EH (cell line): ENCODE measurements around the gene GNAZ.
A peak's percentile ranks its signal among the peaks of the same experiment; 100 is the strongest.
"Not testable (repeated sequence)": the region's sequence is repeated elsewhere in the genome, so short reads cannot be mapped to it uniquely, and the experiment has no call there.

ENCODE experiments used
- DNase-seq: peaks from one replicate; pipeline ENCODE4 v3.0.0-alpha.2; 2015; ENCODE audit warnings: low read depth

Gene GNAZ

DNA sequence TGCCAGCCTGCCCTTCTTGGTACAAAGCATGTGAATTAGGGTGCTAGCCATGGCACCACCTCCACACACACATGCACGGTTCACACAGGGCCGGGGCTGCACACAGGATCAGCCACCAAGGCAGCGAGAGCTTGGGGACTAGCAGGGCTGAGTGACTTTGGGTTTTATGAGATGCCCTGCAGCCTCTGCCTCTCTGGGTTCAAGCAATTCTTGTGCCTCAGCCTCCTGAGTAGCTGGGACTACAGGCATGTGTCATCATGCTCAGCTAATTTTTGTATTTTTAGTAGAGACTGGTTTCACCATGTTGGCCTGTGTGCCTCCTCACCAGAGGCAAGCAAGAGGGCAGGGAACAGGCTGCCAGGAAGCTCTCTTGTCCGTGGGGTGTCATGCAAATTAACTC lies 66.7 kb downstream of the GNAZ start:
- DNase-seq, result not testable (repeated sequence)

DNA sequence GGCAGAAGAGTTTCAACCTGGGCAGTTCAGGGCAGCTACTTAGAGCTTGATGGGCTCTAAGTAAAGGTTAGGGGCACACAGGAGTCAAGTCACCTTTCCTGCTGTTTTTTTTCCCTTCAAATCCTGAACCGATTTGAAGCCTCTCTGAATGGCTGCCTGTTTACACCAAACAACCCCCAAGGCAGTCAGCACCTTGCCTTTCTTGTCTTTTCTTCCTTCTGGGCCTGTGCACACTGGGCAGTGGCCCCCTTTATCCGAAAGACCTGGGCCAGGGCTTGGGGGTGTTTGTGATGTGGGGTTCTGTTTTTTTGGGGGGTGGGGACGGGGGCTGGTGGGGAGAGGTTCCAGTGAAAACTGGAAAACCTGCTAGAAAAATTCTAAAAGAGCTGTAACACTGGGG lies 67.1 kb downstream of the GNAZ start:
- DNase-seq, result no peak

DNA sequence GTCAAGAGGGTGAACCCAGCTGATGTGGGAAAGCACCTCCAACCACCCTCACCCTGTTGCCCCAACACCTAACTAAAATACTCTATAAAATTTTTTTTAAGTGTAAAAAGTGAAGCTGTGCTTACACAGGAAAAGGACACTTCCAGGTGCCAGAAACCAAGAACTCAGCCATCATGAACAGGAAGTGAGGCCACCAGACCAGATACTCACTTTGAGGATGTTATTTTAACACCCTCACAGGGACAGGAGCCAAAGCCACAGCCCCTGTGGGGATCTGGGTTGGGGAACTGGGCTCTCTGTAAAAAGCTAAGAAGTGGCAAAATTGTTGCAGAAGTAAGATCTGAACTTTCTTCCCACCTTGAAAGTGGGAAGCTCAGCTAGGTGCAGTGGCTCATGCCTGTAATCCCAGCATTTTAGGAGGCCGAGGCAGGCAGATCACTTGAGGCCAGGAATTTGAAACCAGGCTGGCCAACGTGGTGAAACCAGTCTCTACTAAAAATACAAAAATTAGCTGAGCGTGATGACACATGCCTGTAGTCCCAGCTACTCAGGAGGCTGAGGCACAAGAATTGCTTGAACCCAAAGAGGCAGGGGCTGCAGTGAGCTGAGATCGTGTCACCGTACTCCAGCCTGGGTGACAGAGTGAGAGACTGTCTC lies 67.7 kb downstream of the GNAZ start:
- peak; percentile 58 for DNase-seq

DNA sequence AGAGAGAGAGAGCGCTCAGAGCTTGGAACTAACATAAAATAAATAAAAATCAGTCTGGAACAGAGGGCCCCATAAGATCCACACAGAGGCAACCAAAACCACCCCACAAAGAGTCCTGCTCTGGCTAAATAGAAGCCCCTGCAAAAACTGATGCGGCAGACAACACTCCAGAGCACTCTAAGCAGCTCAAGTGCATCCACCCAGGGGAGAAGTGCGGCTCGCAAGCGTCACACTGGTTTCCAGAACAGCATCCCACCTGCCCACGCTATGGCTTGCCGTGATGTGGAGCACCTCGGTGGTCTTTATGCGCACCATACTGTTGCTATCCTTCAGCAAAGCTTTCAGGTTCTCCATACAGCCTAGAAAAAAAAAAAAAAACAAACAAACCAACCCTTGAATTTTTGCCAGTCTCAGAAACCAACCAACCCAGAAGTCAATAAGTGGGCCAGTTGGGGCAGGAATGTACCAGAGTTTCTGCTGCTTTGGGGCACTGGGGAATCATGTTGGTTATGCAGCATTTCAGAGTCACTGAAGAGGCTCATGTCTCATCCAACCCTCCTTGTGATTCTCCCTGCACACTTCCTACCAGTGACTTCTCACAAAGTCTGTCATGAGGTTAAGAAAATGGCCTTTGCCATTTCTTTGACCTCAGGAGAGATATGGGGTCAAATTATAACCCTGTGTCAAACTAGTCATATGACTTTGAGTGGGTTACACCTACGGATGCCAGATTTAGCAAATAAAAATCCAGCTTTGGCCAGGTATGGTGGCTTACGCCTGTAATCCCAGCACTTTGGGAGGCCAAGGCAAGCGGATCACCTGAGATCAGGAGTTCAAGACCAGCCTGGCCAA lies 68.5 kb downstream of the GNAZ start:
- DNase-seq, result no peak

DNA sequence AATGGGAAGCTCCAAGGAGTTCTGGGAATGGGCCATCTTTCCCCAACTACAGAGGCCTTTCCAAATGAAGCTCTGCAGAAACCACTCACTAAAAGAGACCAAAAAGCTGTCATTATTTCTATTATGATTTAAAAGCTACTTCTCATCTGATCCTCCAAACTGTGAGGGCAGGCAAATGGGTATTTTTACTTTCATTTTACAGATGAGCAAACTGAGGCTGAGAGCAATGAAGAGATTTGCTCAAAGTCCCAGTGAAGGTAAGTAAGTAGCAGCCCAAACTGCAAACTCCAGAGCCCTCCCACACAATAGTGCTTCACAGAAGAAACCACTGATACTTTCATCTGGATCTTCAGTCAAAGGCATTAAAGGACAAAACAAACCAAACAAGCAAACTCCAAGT lies 70.1 kb downstream of the GNAZ start:
- DNase-seq, result no peak

DNA sequence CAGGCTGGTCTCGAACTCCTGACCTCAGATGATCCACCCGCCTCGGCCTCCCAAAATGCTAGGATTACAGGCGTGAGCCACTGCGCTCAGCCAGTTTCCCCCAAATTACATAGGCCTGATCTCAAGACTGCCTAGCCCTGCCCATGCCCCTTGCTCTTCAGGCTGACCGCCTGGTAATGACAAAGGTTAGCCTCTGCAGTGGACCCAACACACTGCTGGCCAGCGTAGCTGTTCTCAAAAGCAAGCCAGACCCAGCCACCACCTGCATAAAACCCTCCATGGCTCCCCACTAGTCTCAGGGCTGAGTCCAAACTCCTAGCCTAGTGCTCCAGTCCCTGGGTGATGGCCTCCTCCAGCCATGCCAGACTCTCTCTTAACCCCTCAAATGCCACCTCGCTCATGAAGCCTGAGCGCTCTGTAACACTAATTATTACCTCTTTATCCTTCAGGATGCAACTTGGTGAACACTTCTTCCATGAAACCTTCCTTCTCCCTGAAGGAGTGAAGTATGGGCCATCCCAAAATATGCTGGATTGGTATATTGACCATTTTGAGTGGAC lies 72.3 kb downstream of the GNAZ start:
- DNase-seq, result no peak

DNA sequence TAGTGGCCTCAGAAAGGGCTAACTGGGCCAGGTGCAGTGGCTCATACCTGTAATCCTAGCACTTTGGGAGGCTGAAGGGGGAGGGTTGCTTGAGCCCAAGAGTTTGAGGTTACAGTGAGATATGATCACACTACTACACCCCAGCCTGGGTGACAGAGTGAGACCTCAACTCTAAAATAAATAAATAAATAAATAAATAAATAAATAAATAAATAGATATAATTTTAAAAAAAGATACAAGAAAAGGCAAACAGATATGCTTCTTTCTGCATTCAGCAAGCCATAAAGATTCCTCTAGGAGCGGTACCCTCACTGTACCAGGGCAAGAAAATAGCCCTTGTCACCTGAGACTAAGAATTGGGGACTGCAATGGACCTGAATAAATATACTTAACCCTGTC lies 72.8 kb downstream of the GNAZ start:
- no peak for DNase-seq

DNA sequence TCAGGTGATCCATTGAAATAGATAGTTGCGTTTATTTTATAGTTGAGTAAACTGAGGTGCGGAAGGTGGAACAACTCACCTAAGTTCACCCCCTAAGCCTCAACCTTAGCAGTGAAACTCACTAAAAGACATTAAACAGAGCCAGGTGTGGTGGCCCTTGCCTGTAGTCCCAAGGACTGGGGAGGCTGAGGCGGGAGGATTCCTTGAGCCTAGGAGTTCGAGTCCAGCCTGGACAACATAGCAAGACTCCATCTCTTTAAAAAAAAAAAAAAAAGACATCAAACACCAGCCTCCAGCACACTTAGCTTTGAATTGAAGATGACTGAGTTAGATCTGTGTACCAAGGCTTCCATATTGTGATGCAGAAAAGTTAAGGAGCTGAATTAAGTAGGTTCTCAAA lies 74.1 kb downstream of the GNAZ start:
- DNase-seq, result no peak

DNA sequence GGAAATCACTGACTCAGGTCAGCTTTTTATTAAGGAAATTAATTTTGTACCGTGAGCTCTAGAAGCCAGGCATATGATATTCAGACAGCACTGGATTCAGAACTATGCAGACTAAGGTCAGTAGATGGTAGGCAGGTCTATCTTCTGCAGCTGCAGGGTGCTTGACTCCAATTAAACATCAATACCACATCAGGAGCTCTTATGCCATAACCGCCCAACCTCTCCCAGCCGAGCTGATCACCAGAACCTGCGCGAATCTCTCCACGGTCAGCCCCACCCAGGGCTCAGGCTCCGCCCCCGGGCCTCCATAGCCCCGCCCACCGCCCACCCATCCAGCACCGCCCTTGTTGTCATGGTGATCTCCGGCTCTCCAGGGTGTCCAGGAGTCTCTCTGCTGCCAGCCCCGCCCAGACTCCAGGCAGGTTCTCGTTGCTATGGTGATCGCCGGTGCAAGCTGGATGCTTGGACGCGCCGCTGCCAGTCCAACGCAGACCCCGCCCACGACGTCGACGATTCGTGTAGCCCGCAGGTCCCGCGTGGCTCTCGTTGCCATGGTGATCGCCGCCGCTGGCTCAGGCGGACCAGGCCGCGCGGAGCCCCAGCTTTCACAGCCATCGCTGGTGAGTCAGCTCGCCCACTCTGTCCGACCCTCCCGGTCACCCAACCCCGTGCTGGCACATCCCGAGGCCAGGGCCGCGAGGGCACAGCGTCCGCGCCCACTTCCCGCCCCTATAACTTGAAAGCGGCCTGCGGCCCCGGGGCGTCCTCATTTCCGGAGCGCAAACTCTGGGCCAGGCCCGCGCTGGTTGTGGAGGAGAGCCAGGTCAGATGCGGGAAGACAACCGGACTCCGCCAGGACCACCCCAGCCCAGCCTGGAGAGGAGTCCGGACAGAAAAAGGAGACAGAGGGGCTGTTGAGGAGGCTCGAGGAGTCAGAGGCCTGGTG lies 74.9 kb downstream of the GNAZ start, which contains the start of gene RAB36:
Gene RAB36, plus strand, starts transcription at position 546 of the 946 bp plus-strand sequence. CDS start 1,140 bp downstream, outside the sequence.
- DNase-seq, result peak; percentile 99

DNA sequence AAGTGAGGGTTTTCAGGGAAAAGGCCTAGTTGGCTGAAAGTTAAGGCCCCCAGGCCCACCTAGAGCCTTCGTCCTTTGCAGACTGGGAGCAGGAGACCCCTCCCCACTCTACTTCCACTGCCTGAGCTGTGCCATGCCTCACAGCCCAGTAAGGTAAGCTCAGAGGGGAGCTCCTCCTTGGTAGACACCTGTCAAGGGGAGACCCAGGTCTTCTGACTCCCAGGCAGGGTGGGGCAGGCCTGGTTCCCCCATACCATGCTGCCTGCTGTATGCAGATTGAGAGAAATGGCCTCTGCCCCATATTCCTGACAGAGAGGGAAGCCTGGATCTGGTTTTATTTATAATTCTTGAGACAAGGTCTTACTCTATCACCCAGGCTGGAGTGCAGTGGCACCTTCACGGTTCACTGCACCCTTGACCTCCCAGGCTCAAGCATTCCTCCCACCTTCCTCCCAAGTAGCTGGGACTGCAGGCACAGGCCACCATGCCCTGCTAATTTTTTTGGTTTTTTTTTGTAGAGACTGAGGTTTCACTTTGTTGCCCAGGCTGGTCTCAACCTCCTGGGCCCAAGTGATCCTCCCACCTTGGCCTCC lies 75.7 kb downstream of the GNAZ start:
- no peak for DNase-seq

DNA sequence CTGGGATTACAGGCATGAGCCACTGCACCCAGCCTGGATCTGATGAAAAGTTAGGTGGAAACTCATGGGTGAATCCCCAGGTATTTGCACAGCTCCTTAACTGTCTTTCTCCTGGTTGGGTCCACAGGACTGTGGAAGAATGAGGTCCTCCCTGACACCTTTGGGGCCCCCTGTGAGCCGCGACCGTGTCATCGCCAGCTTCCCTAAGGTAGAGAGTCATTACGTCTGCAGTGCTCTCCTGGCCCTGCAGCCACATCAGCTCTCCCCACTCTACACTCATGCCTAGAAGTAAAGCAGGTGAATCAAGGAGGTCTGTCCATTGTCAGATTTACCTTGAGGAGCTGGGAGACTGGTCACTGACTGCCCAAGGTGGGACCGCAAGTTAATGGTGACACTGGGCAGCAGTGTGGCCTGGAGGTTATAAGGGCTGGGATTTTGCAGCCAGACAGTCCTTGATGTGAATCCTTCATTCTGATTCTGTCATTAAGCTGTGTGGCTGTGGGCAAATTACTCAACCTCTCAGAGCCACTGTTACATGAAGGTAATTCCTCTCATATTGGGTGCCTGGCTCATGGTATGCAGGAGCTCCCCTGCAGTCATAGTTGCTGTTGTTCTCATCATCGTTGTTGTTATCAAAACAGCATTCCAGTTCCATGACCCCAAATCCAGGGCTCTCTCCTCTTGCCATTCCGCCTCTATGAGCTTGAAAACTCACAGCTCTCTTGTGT lies 76.3 kb downstream of the GNAZ start:
- DNase-seq, result peak; percentile 11

DNA sequence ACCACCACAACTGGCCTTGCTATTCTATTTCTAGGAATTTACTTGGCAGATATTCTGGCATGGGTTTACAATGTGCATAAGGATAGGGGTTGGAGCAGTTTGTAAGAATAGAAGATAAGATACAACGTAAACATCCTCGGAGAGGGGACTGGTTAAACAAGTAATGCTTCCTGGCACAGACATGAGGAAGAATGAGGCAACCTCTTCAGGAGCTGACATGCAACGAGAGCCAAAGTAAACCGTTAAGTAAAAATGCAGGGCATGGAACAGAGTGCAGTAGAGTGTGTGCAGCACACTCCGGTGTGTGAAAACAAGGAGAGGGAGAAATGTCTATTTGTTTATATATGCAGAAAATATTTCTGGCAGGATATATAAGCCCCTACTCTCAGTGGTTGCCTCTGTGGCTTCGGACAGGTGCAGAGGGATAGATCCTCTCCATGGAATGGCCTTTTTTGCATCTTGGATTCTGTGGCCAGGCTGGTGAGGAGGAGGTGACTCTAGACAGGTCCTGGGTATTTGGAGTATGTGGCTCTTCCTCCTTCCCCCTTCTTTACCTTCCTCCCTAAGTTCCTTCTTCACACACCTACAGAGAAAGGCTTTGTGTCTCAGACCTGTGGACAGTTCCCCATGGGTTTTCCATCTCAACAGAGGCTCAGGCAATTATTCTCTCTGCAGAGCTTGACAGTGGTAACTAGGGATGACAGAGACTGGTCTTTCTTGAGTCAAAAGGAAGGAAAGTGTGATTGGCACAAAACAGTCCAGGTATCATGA lies 77.5 kb downstream of the GNAZ start:
- DNase-seq, result peak; percentile 36

DNA sequence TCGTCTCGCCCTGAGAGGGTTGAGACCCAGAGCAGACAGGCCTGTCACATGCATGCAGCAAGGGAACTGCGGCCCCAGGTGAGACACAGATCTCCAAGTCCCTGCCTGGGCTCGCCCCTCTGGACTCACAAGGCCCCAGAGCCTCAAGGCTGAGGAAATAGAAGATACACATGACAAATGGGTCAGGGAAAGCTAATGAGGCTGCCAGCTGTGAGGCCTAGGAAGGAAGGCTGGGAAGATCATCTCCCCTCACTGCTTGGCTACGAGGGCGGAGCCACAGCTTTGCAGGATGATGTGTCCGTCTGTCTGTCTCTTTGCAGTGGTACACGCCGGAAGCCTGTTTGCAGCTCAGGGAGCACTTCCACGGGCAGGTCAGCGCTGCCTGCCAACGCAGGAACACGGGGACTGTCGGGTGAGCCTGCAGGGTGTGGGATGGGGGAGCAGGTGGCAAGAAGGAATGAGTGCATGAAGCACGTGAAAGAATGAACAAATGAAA lies 79.5 kb downstream of the GNAZ start:
- no peak for DNase-seq

DNA sequence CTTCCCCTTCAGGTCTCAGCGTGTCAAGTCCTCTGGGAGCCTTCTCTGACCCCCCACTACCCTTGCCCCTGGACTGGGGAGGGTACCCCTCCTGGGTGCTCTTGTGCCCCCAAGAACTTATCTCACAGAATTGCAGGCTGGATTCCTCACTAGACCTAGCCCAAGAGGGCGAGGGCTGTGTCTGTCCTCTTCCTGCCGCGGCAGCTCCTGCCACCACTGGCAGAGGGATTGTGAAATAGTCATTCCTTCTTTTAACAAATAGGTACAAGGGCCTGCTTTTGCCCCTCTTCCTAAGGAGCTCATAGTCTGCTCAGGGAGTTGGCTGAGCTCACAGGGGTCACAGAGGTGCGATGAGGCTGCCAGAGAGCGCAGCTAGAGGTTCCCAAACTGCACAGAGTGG lies 80.4 kb downstream of the GNAZ start:
- DNase-seq, result no peak

DNA sequence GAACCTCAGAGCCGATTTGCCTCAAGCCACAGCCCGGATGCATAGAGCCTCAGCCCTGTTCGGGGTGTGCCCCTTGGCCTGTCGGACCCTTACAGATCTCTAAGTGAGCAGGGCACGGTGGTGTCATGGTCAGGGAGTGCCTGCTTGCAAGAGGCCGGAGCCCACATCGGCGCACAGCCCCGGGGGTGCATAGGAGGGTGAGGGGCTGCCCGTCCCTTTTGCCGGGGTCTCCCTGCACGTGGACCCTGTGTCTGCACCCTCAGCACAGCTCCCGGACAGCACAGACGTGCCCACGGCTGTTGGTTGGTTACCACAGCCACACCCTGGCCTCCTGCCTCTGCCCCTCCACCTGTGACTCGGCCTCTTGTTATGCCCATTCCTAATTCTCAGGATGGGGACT lies 81.5 kb downstream of the GNAZ start:
- DNase-seq, result no peak

DNA sequence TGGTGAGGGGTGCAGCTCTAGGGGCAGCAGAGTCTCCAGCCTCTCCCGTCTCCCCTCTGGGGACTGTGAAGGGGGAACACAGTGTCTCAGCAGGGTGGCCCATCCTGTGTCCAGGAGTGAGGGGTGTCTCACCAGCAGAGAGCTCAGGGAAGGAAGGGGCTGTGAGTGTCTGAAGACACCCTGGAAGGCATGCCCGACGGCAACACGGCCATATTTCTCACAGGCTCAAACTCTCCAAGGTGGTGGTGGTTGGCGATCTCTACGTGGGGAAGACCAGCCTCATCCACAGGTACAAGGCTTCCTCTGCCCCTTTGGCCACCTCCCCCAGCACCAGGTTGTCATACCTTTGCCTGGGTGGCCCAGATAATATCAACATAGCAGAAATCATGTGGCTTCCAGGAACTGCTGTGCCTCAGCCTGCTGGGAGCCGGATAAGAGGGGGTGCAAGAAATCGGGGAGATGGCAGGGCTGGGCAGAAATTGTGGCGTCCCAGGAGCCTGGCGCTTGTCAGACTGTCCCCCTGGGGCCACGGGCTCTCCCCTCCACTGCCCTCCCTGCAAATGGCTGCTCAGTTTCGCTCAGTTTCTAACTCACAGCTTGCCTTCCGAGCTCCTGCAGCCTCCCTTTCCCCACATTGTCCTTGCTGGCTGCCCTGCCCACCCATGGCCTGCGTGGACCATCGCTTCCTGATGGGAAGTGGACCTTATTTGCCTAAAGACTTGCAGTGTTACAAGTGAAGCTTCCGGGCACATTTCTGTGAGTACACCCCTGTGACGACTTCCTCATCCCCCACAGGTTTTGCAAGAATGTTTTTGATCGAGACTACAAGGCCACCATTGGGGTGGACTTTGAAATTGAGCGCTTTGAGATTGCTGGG lies 82.2 kb downstream of the GNAZ start:
- DNase-seq, result no peak

DNA sequence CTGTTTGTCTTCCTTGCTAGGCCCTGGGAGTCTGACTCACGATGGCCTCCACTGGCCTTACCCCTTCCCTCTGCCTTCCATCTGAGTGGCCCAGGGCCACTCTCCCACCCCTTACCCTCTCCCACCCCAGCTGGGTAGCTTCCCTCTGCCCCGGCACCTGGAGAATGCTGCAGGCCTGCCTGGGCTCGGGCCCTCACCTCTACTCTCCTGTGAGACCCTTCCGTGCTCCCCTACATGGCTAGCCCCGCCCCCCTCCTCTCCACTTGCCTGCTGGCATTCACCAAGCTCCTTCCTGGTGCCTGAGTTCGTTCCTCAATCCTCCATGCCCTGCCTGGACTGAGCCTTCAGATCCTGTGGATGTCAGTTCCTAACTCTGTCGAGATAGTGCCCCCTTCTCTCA lies 83.7 kb downstream of the GNAZ start:
- DNase-seq, result no peak

DNA sequence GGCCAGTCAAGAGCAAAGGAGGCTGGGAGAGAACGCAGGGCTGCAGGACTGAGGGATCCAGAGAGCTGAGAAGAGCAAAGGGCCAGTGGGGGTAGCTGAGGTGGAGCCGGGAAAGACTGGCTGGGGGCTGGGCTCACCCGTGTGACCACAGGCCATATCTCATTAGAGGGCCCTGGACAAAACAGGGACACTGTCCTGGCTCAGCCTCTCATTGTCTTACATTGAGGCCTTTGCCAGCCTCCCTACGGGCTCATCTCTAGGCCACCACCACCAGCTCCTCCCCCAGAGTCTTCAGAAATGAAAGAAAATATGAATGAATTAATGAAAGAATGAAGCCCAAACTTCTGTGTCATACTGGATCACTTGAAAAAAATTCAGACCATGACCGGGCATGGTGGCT lies 84.1 kb downstream of the GNAZ start:
- DNase-seq, result no peak

DNA sequence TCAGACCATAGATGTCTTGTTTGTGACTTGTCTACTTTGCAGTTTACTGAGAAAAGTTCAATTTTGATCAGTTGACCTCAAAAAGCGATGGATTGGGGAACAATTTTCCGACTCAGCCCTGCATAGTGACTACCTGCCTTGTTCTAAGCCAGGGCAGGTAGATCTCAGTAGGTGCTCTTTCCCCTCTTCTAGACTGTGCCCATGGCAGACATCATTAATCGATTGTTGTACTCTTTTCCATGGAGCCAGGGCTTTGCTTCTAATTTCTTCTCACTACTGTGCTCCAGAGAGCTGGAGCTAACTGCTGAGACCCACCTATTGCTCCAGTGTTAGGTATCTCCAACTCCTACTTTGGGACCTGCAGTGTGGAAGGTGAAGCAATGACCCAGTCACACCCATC lies 84.8 kb downstream of the GNAZ start:
- no peak for DNase-seq
